NT2/D1 (cell line): Measurements from ENCODE around the gene SFXN2.

Source experiments
- SUZ12 ChIP-seq: IDR thresholded peaks from 2 replicates; pipeline ENCODE4 v1.6.1; 2011; ENCODE audit not compliant: insufficient read length, insufficient read depth; ENCODE audit errors: extremely low read depth
- YY1 ChIP-seq: IDR thresholded peaks from 2 replicates; pipeline ENCODE4 v1.6.1; 2011; ENCODE audit not compliant: insufficient read length, insufficient read depth
- ZNF274 ChIP-seq: IDR thresholded peaks from 2 replicates; pipeline ENCODE4 v1.6.1; 2011; ENCODE audit warnings: mild to moderate bottlenecking, low read depth, low read length

DNA sequence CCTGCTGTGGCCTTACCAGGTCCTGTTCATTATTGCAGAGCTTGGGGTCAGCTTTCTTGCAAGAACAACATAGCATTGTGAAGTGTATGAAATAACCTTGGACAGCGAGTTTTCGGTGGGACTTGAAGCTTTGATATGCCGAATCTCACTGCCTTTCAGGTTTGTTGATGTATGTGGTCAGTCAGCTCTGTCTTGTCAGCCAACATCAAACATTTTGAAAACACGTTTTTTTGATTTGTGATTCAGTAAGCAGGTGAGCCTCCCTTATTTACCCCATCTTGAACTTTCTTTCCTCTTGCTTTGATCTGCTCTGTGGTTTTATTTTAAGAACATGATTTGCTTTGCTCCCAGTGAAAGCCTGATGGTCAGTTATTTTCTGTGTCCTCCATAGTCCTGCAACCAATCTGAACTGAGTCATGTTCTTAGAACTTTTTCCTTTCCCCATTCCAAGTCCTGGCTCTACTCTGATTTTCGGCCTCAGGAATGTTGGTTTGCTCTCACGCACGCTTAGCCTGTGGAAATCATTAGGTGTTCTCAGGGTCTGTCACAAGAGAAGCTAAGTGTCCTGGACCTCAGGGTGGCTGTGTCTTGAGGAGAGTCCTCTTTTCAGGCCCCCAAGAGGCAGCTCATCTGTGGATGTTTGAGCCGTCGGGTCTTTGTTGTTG is 38.0 kb downstream of the SFXN2 start:
- no peak for TF ChIP-seq SUZ12
- TF ChIP-seq YY1 = no peak
- TF ChIP-seq ZNF274 = no peak
